Endothelial cell of umbilical vein (primary cell): ENCODE measurements around the gene CCDC167. TPM values are rescaled to one million over a fixed set of nuclear protein-coding genes. Genes with fewer than 3 reads are reported as not detected.

ENCODE experiments used
- BruUV-seq: library from RNA; stranded (reverse); fragments of 400-500 nt; replicated peaks from 2 replicates; lab custom pipeline; 2021; lab: Mats Ljungman, UMichigan
- CTCF ChIA-PET: fragments of 300-600, 350-600 bp; sonication (Branson Sonifier 250); formaldehyde crosslinking; loops from one replicate; lab custom pipeline; 2021; ENCODE audit warnings: antibody characterized with exemption, inconsistent platforms; lab: Charles Lee
- POLR2A ChIA-PET: fragments of 300-600, 350-600 bp; sonication (Branson Sonifier 250); formaldehyde crosslinking; loops from one replicate; lab custom pipeline; 2021; ENCODE audit warnings: antibody characterized with exemption, inconsistent platforms; lab: Charles Lee
- DNase-seq: peaks from one replicate; pipeline ENCODE4 v3.0.0-alpha.2; 2011; ENCODE audit warnings: low read depth, low spot score
- FAIRE-seq: peaks from 2 replicates; lab custom pipeline; 2011; peaks lifted over from hg19 to GRCh38; lab: Jason Lieb, UNC
- H2AFZ ChIP-seq: 2 replicates; pipeline ENCODE4 v1.6.0; 2012; ENCODE audit warnings: low read depth, low read length, control low read depth, inconsistent platforms
- H3K27ac ChIP-seq: 2 replicates; pipeline ENCODE4 v1.5.1; 2011; ENCODE audit warnings: low read depth, mild to moderate bottlenecking, control low read depth, low read length, moderate library complexity; ENCODE audit not compliant: insufficient read depth
- H3K27me3 ChIP-seq, 2 experiments: 2 replicates each; pipeline versions ENCODE4 v1.6.0 to v1.6.1; 2011; ENCODE audit warnings: low read length in 2 of 2, mixed read lengths in 1 of 2; ENCODE audit not compliant: control insufficient read depth in 2 of 2, insufficient read depth in 2 of 2
- H3K36me3 ChIP-seq, 2 experiments: 2 replicates in 1 of 2; 3 replicates in 1 of 2; pipeline ENCODE4 v1.5.1; 2011; ENCODE audit warnings: low read length in 2 of 2, mild to moderate bottlenecking in 1 of 2, moderate library complexity in 1 of 2; ENCODE audit not compliant: control insufficient read depth in 2 of 2, insufficient read depth in 2 of 2; ENCODE audit errors: extremely low read depth in 1 of 2
- H3K4me1 ChIP-seq: 3 replicates; pipeline ENCODE4 v1.5.1; 2011; ENCODE audit warnings: mild to moderate bottlenecking, low read length; ENCODE audit not compliant: control insufficient read depth, insufficient read depth; ENCODE audit errors: extremely low read depth
- H3K4me2 ChIP-seq: 2 replicates; pipeline ENCODE4 v1.6.1; 2011; ENCODE audit warnings: low read length, control low read depth, mixed read lengths; ENCODE audit not compliant: insufficient read depth
- H3K4me3 ChIP-seq, 3 experiments: fragments of 200-600 bp in 1 of 3; sonication (generic), shearing (Covaris generic) in 1 of 3; replicated peaks in 1 of 3; 2 replicates each; pipeline ENCODE4 v1.5.1; 2011 to 2016; ENCODE audit warnings: control low read depth in 3 of 3, low read length in 3 of 3, mild to moderate bottlenecking in 2 of 3, inconsistent platforms in 1 of 3, low read depth in 1 of 3, moderate library complexity in 1 of 3; ENCODE audit not compliant: insufficient read depth in 1 of 3
- H3K79me2 ChIP-seq: 2 replicates; pipeline ENCODE4 v1.6.0; 2012; ENCODE audit warnings: low read length, inconsistent platforms; ENCODE audit not compliant: control insufficient read depth, insufficient read depth
- H3K9ac ChIP-seq: replicated peaks from 2 replicates; pipeline ENCODE3; 2011; ENCODE audit warnings: low read length, control low read depth; ENCODE audit not compliant: insufficient read depth; ENCODE audit errors: extremely low read depth
- H3K9me1 ChIP-seq: replicated peaks from 3 replicates; pipeline ENCODE4 v1.6.0; 2011; ENCODE audit warnings: mild to moderate bottlenecking, low read length; ENCODE audit not compliant: control insufficient read depth, insufficient read depth; ENCODE audit errors: extremely low read depth
- H3K9me3 ChIP-seq: replicated peaks from 2 replicates; pipeline ENCODE4 v1.5.1; 2012; ENCODE audit warnings: low read length, inconsistent platforms; ENCODE audit not compliant: control insufficient read depth, insufficient read depth
- H4K20me1 ChIP-seq: replicated peaks from 2 replicates; pipeline ENCODE3; 2011; ENCODE audit warnings: mild to moderate bottlenecking, low read length; ENCODE audit not compliant: control insufficient read depth, insufficient read depth; ENCODE audit errors: extremely low read depth
- EZH2 ChIP-seq: IDR thresholded peaks from 2 replicates; pipeline ENCODE4 v1.6.1; 2012; ENCODE audit warnings: borderline replicate concordance, low read depth, mild to moderate bottlenecking, moderate library complexity, low read length, inconsistent platforms; ENCODE audit not compliant: severe bottlenecking
- FOS ChIP-seq: IDR thresholded peaks from 2 replicates; pipeline ENCODE4 v1.6.1; 2011; ENCODE audit warnings: mild to moderate bottlenecking, low read length, moderate library complexity, borderline replicate concordance; ENCODE audit not compliant: insufficient read depth
- GATA2 ChIP-seq: IDR thresholded peaks from 2 replicates; pipeline ENCODE4 v1.7.0; 2011; ENCODE audit warnings: low read depth, mild to moderate bottlenecking, moderate library complexity, mixed read lengths, low read length; ENCODE audit not compliant: insufficient read length, insufficient read depth
- JUN ChIP-seq: IDR thresholded peaks from 2 replicates; pipeline ENCODE4 v1.6.1; 2011; ENCODE audit warnings: borderline replicate concordance, low read depth; ENCODE audit not compliant: insufficient read length, insufficient read depth
- MYC ChIP-seq: IDR thresholded peaks from one replicate; pipeline ENCODE4 v1.6.1; 2011; ENCODE audit warnings: mild to moderate bottlenecking, low read depth, low read length
- POLR2A ChIP-seq: IDR thresholded peaks from 2 replicates; pipeline ENCODE4 v1.6.1; 2012; ENCODE audit warnings: low read depth, mild to moderate bottlenecking, control low read depth, low read length
- POLR2AphosphoS5 ChIP-seq: IDR thresholded peaks from 2 replicates; pipeline ENCODE4 v1.6.1; 2012; ENCODE audit warnings: low read depth, mild to moderate bottlenecking, control low read depth, low read length, moderate library complexity; ENCODE audit not compliant: insufficient read depth
- dilution Hi-C: fragments of 300-500 bp; cut with MboI; formaldehyde crosslinking; loops from one replicate; pipeline ENCODE4 v1.15.0; 2019; ENCODE audit warnings: low sequenced_read_pairs; ENCODE audit not compliant: extremely low pct_ligation_motif_present
- intact Hi-C: fragments of 100-400 bp; cut with micrococcal nuclease; formaldehyde crosslinking; loops from one replicate; pipeline ENCODE4 v1.10.0; 2022
- polyA plus RNA-seq, 4 experiments: library from polyadenylated mRNA; depleted of rRNA in 3 of 4; stranded (reverse) in 3 of 4; unstranded in 1 of 4; fragments of >200 nt; gene quantifications; 2 replicates each; pipeline versions ENCODE4 v1.2.1 to v1.2.3, GENCODE V29; 2011 to 2012; ENCODE audit warnings: missing spikeins in 1 of 4
- total RNA-seq: library from RNA; stranded (reverse); gene quantifications from 2 replicates; pipeline ENCODE4 v1.2.3, GENCODE V29; 2021
- TF ChIP-seq, protein P1 (sequence below), 2 donors: IDR thresholded peaks; 1 replicate in 1 of 2; 2 replicates in 1 of 2; pipeline ENCODE4 v1.5.1; 2011; ENCODE audit warnings: low read length in 2 of 2, mild to moderate bottlenecking in 2 of 2, moderate library complexity in 2 of 2, control low read depth in 1 of 2, inconsistent platforms in 1 of 2, low read depth in 1 of 2; ENCODE audit not compliant: insufficient read depth in 1 of 2; ENCODE audit errors: extremely low read depth in 1 of 2
- TF ChIP-seq, protein P2 (sequence below): IDR thresholded peaks from 2 replicates; pipeline ENCODE4 v1.6.1; 2011; ENCODE audit not compliant: insufficient read depth, insufficient read length

CCDC167 gene
- total and polyA plus RNA-seq, 2 donors (not counting 3 experiments of a cell fraction or from before 2014, with no cell fraction given), result 46.6 to 105 TPM

DNA sequence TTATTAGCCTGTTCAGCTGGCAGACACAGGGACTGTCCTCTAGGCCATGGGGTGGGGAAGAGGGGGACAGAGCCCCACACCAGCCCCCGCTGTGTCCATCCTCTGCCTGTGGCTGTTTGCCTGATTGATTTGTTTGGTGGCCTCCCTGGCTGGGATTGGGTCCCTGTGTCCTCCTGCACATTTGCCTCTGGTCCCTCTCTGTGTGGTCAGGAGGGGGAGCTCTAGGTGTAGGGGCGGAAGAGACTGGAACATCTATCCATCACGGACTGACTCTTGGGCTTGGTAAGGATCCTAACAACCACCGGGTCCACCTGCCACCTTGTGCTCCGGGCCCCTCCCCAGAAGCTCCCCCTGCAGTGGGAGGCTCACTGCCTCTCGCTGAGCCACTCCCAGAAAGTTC, 38.4 kb upstream of the CCDC167 start:
- FAIRE-seq (no peak), DNase-seq (peak; percentile 20)
- Histone ChIP-seq H3K4me3 (no peak overlapping the region), H4K20me1 (no peaks in the 10 kb centered on the region), H3K4me1 (peaks cover 7% of the 10 kb centered on the region), H2AFZ (no peak overlapping the region), H3K9me1 (no peaks in the 10 kb centered on the region), H3K4me2 (no peak overlapping the region), H3K79me2 (no peaks in the 10 kb centered on the region), H3K9ac (no peak overlapping the region), H3K9me3 (no peaks in the 10 kb centered on the region), H3K27me3 (peaks cover 47 to 48% of the 10 kb centered on the region in 2 experiments), H3K36me3 (no peaks in the 10 kb centered on the region), H3K27ac (no peak overlapping the region)
- no peak for TF ChIP-seq JUN
- TF ChIP-seq, protein P1, sequence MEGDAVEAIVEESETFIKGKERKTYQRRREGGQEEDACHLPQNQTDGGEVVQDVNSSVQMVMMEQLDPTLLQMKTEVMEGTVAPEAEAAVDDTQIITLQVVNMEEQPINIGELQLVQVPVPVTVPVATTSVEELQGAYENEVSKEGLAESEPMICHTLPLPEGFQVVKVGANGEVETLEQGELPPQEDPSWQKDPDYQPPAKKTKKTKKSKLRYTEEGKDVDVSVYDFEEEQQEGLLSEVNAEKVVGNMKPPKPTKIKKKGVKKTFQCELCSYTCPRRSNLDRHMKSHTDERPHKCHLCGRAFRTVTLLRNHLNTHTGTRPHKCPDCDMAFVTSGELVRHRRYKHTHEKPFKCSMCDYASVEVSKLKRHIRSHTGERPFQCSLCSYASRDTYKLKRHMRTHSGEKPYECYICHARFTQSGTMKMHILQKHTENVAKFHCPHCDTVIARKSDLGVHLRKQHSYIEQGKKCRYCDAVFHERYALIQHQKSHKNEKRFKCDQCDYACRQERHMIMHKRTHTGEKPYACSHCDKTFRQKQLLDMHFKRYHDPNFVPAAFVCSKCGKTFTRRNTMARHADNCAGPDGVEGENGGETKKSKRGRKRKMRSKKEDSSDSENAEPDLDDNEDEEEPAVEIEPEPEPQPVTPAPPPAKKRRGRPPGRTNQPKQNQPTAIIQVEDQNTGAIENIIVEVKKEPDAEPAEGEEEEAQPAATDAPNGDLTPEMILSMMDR (IDR thresholded peaks at IDR 0.05; ENCODE audit: extremely low read depth in 1 of 2, insufficient read depth in 1 of 2, low read depth in 1 of 2, low read length in 2 of 2), result peak; percentile 33 to 53
- BruUV-seq, result no TSS peak
- dilution Hi-C loops, result no loop called here
- ChIA-PET POLR2A (no interaction called here), CTCF (interaction anchor here (0.6 to 7.4 kb wide), 27 partner anchors 8 to 1033 kb away, joined by 3 to 162 read pairs (median 4); partner anchors contain the start of gene CCDC167)
- intact Hi-C loops, result loop anchor here (1.0 kb wide), 2 partner anchors 28 to 154 kb away; no protein-coding TSS in a partner anchor

DNA sequence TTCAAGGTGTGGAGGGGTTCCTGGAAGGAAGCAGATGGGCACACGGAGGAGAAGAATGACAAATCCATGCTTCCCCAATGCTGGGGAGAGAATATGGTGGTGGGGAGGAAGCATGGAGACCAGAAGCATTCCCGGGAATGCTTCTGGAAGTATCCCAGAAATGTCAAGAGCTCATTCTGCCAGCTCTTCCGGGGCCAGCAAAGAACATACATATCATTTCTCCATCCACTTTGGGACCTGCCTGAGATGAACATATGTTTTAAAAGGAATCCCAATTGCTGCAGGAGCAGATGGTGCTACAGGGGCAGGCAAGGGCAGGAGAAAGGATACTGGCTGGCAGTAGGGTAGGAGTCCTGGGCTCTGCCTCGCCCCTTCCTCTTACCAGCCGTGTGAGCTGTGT, 37.9 kb upstream of the CCDC167 start:
- POLR2A ChIA-PET, result no interaction called here

More for the DNA sequence above, 37.9 kb upstream of the CCDC167 start:
- CTCF ChIA-PET, result interaction anchor here (0.6 to 7.4 kb wide), 20 partner anchors 10 to 1033 kb away, joined by 3 to 162 read pairs (median 4); no protein-coding TSS in a partner anchor
- BruUV-seq, result no TSS peak
- Histone ChIP-seq H2AFZ (no peak overlapping the region), H3K9ac (no peak overlapping the region), H3K4me2 (no peak overlapping the region), H4K20me1 (no peaks in the 10 kb centered on the region), H3K36me3 (no peaks in the 10 kb centered on the region), H3K27me3 (peaks cover 53% of the 10 kb centered on the region in 2 experiments), H3K79me2 (no peaks in the 10 kb centered on the region), H3K9me1 (no peaks in the 10 kb centered on the region), H3K9me3 (no peaks in the 10 kb centered on the region), H3K4me1 (peaks cover 7% of the 10 kb centered on the region), H3K27ac (no peak overlapping the region), H3K4me3 (no peak overlapping the region)
- TF ChIP-seq, protein P2, sequence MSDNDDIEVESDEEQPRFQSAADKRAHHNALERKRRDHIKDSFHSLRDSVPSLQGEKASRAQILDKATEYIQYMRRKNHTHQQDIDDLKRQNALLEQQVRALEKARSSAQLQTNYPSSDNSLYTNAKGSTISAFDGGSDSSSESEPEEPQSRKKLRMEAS, result no peak
- TF ChIP-seq FOS (no peak), EZH2 (no peak), JUN (no peak), POLR2A (no peak), MYC (no peak), POLR2AphosphoS5 (no peak), GATA2 (no peak)
- TF ChIP-seq, protein P1 (IDR thresholded peaks at IDR 0.05; ENCODE audit: extremely low read depth in 1 of 2, insufficient read depth in 1 of 2, low read depth in 1 of 2, low read length in 2 of 2), result no peak
- no peak for FAIRE-seq
- no peak for DNase-seq
- dilution Hi-C loops, result no loop called here
- intact Hi-C loops, result no loop called here
